A673 (cell line): ENCODE results near the gene OSBPL8. TPM values are rescaled to one million over a fixed set of nuclear protein-coding genes. Genes with fewer than 3 reads are reported as not detected.
"Not testable (repeated sequence)": the region's sequence is repeated elsewhere in the genome, so short reads cannot be mapped to it uniquely, and the experiment has no call there.

Experiments
- BruUV-seq: library from RNA; stranded (reverse); fragments of 400-500 nt; replicated peaks from 2 replicates; lab custom pipeline; 2021; lab: Mats Ljungman, UMichigan
- CTCF ChIA-PET: fragments of 300-600 bp; sonication (Branson Sonifier 250); formaldehyde crosslinking; loops from one replicate; lab custom pipeline; 2022; ENCODE audit warnings: antibody characterized with exemption; lab: Charles Lee
- POLR2A ChIA-PET: fragments of 300-600 bp; sonication (Branson Sonifier 250); formaldehyde crosslinking; loops from one replicate; lab custom pipeline; 2022; ENCODE audit warnings: antibody characterized with exemption; ENCODE audit not compliant: low non-redundant PET; lab: Charles Lee
- DNase-seq: peaks from one replicate; pipeline ENCODE4 v3.0.0-alpha.2; 2015; ENCODE audit warnings: low spot score
- H3K27ac ChIP-seq: fragments of 200-600 bp; sonication (generic); 2 replicates; pipeline ENCODE4 v1.5.1; 2016; ENCODE audit warnings: mixed run types, low read depth, mild to moderate bottlenecking, mixed read lengths, antibody characterized with exemption, low read length; ENCODE audit not compliant: poor library complexity, severe bottlenecking
- H3K27me3 ChIP-seq: fragments of 200-600 bp; sonication (generic); replicated peaks from 2 replicates; pipeline ENCODE4 v1.6.1; 2017; ENCODE audit warnings: mixed run types, low read depth, mild to moderate bottlenecking, mixed read lengths, antibody characterized with exemption, low read length; ENCODE audit not compliant: insufficient read depth, poor library complexity
- H3K36me3 ChIP-seq: fragments of 200-600 bp; sonication (generic); 2 replicates; pipeline ENCODE4 v1.6.1; 2016; ENCODE audit warnings: mixed run types, mild to moderate bottlenecking, mixed read lengths, antibody characterized with exemption, low read length; ENCODE audit not compliant: insufficient read depth, poor library complexity, severe bottlenecking
- H3K4me1 ChIP-seq: fragments of 200-600 bp; sonication (generic); 2 replicates; pipeline ENCODE4 v1.6.1; 2017; ENCODE audit warnings: mixed run types, mild to moderate bottlenecking, mixed read lengths, antibody characterized with exemption, low read length; ENCODE audit not compliant: insufficient read depth, poor library complexity, severe bottlenecking
- H3K4me3 ChIP-seq: fragments of 200-600 bp; sonication (generic); 2 replicates; pipeline ENCODE4 v1.5.1; 2016; ENCODE audit warnings: low read depth, mixed run types, mild to moderate bottlenecking, mixed read lengths, low read length; ENCODE audit not compliant: poor library complexity, severe bottlenecking
- H3K9me3 ChIP-seq: fragments of 200-600 bp; sonication (generic); 2 replicates; pipeline ENCODE4 v1.6.1; 2016; ENCODE audit warnings: mixed run types, low read depth, mild to moderate bottlenecking, mixed read lengths, antibody characterized with exemption, low read length; ENCODE audit not compliant: poor library complexity, severe bottlenecking
- EZH2 ChIP-seq: fragments of 200-600 bp; sonication (generic); IDR thresholded peaks from 2 replicates; pipeline ENCODE4 v1.6.1; 2017; ENCODE audit warnings: borderline replicate concordance, low read depth, mild to moderate bottlenecking, mixed read lengths, antibody characterized with exemption, low read length; ENCODE audit not compliant: poor library complexity, severe bottlenecking
- intact Hi-C: fragments of 100-400 bp; cut with micrococcal nuclease; formaldehyde crosslinking; loops from one replicate; pipeline ENCODE4 v1.10.0; 2022; ENCODE audit not compliant: unreplicated experiment
- total RNA-seq: library from RNA; stranded (reverse); gene quantifications from 2 replicates; pipeline ENCODE4 v1.2.3, GENCODE V29; 2021
- TF ChIP-seq, protein P1 (sequence below): fragments of 300-800, 200-600 bp; sonication (generic); conservative IDR thresholded peaks from 2 replicates; pipeline ENCODE4 v1.5.1; 2017; ENCODE audit warnings: low read depth, mild to moderate bottlenecking, antibody characterized with exemption, low read length, moderate library complexity, mixed read lengths

OSBPL8 gene
- total RNA-seq, 1 experiment from 2014 or later, result 86.1 TPM

DNA sequence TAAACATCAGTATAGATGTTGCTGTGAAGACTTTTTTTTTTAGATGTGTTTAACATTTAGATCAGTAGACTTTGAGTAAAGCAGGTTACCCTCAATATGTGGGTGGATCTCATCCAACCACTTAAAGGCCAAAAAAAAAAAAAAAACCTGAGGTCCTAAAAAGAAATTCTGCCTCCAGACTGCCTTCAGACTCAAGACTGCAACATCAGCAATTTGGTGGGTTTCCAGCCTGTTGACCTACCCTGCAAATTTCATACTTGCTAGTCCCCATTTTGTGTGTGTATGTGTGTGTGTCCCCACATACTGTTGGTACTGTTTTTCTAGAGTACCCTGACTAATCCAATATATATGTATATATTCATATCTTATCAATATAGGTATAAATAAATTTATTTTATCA is 55.6 kb downstream of the OSBPL8 start:
- ChIA-PET POLR2A (no interaction called here), CTCF (no interaction called here)
- H3K4me1 ChIP-seq, result no peaks in the 10 kb centered on the region
- H3K36me3 ChIP-seq, result no peaks in the 10 kb centered on the region
- no peak overlapping the region for H3K4me3 ChIP-seq
- DNase-seq, result no peak
- TF ChIP-seq, protein P1, sequence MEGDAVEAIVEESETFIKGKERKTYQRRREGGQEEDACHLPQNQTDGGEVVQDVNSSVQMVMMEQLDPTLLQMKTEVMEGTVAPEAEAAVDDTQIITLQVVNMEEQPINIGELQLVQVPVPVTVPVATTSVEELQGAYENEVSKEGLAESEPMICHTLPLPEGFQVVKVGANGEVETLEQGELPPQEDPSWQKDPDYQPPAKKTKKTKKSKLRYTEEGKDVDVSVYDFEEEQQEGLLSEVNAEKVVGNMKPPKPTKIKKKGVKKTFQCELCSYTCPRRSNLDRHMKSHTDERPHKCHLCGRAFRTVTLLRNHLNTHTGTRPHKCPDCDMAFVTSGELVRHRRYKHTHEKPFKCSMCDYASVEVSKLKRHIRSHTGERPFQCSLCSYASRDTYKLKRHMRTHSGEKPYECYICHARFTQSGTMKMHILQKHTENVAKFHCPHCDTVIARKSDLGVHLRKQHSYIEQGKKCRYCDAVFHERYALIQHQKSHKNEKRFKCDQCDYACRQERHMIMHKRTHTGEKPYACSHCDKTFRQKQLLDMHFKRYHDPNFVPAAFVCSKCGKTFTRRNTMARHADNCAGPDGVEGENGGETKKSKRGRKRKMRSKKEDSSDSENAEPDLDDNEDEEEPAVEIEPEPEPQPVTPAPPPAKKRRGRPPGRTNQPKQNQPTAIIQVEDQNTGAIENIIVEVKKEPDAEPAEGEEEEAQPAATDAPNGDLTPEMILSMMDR, result no peak
- TF ChIP-seq EZH2, result no peak
- H3K27ac ChIP-seq, result no peak overlapping the region
- intact Hi-C loops, result no loop called here
- no peaks in the 10 kb centered on the region for H3K9me3 ChIP-seq
- no peaks in the 10 kb centered on the region for H3K27me3 ChIP-seq
- BruUV-seq, result no TSS peak

DNA sequence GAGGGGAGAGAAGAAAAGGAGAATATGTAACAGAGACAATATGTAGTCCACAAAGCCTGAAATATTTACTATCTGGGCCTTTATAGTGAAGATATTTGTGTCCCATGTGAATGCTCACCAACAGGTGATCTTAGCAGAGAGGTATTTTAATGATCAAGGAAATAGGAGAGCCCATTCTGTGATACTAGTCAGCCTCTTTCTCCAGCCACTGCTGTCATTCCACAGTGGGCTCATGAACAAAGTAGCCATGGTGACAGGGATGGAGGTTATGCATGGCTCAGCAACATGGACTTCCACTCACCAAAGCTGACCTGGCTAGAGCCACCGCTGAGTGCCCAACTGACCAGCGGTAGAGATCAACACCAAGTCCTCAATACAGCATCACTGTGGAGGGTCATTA is 58.2 kb downstream of the OSBPL8 start:
- intact Hi-C loops, result no loop called here
- CTCF ChIA-PET, result no interaction called here
- H3K4me3 ChIP-seq, result no peak overlapping the region
- no peaks in the 10 kb centered on the region for H3K4me1 ChIP-seq
- DNase-seq, result no peak
- TF ChIP-seq EZH2, result no peak
- TF ChIP-seq, protein P1, result no peak
- POLR2A ChIA-PET, result no interaction called here
- H3K27me3 ChIP-seq, result no peaks in the 10 kb centered on the region
- no peaks in the 10 kb centered on the region for H3K9me3 ChIP-seq
- H3K27ac ChIP-seq, result no peak overlapping the region
- H3K36me3 ChIP-seq, result no peaks in the 10 kb centered on the region
- BruUV-seq, result no TSS peak

DNA sequence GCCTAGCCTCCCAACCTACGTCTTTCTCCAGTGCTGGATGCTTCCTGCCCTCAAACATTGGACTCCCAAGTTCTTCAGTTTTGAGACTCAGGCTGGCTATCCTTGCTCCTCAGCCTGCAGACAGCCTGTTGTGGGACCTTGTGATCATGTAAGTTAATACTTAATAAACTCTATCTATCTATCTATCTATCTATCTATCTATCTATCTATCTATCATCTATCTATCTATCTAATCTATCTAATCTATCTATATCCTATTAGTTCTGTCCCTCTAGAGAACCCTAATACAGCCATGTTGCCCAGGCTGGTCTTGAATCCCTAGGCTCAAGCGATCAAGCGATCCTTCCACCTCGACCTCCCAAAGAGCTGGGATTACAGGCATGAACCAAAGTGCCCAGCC is 60.4 kb downstream of the OSBPL8 start:
- CTCF ChIA-PET, H3K4me1 ChIP-seq, H3K27me3 ChIP-seq, DNase-seq, H3K4me3 ChIP-seq, H3K9me3 ChIP-seq, BruUV-seq, H3K27ac ChIP-seq, POLR2A ChIA-PET, intact Hi-C loops, H3K36me3 ChIP-seq: not testable (repeated sequence)

DNA sequence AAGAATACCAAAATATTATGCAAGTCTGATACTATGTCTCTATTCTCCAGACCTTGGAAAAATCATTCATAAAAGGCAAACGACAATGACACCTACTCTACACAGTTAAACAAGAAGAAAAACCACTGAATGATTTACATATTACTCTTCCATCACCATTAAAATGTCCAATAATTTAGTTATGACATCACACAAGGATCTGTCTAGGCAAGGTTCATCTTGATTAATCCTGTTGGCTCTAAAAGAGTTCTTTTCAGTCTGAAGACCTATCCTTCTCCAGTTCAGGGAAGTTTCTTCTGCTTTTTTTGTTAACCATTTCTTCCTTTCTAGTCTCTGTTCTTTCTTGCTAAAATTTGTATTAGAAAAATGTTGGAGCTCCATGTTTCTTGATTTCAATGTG is 64.0 kb downstream of the OSBPL8 start:
- CTCF ChIA-PET, result no interaction called here
- no peak overlapping the region for H3K4me3 ChIP-seq
- no peak for DNase-seq
- BruUV-seq, result no TSS peak
- no peaks in the 10 kb centered on the region for H3K36me3 ChIP-seq
- no peak overlapping the region for H3K27ac ChIP-seq
- H3K4me1 ChIP-seq, result no peaks in the 10 kb centered on the region
- H3K27me3 ChIP-seq, result no peaks in the 10 kb centered on the region
- POLR2A ChIA-PET, result no interaction called here
- intact Hi-C loops, result no loop called here
- H3K9me3 ChIP-seq, result peaks cover 5% of the 10 kb centered on the region
- TF ChIP-seq, protein P1, result no peak
